SJCRH30 (cell line): ENCODE measurements around the gene EPHA1. TPM values are rescaled to one million over a fixed set of nuclear protein-coding genes. Genes with fewer than 3 reads are reported as not detected.

Source experiments
- DNase-seq, 2 experiments: peaks; one replicate each; pipeline ENCODE4 v3.0.0-alpha.2; 2015 to 2020
- H3K27ac ChIP-seq: fragments of 250-450 bp; sonication (Bioruptor Pico); 2 replicates; pipeline ENCODE4 v1.5.1; 2020; ENCODE audit warnings: mild to moderate bottlenecking, moderate library complexity
- H3K27me3 ChIP-seq: fragments of 250-450 bp; sonication (Bioruptor Pico); 2 replicates; pipeline ENCODE4 v1.5.1; 2020; ENCODE audit warnings: mild to moderate bottlenecking, moderate library complexity
- H3K36me3 ChIP-seq: fragments of 250-450 bp; sonication (Bioruptor Pico); 2 replicates; pipeline ENCODE4 v1.5.1; 2020; ENCODE audit warnings: mild to moderate bottlenecking, moderate library complexity
- H3K4me1 ChIP-seq: fragments of 250-450 bp; sonication (Bioruptor Pico); 2 replicates; pipeline ENCODE4 v1.5.1; 2020; ENCODE audit warnings: mild to moderate bottlenecking, moderate library complexity
- H3K4me3 ChIP-seq: fragments of 250-450 bp; sonication (Bioruptor Pico); 2 replicates; pipeline ENCODE4 v1.5.1; 2020; ENCODE audit warnings: mild to moderate bottlenecking, moderate library complexity
- H3K9me3 ChIP-seq: fragments of 250-450 bp; sonication (Bioruptor Pico); replicated peaks from 2 replicates; pipeline ENCODE4 v1.5.1; 2020; ENCODE audit warnings: mild to moderate bottlenecking, moderate library complexity
- total RNA-seq: library from RNA; depleted of rRNA; stranded (reverse); fragments of >200 nt; shearing (Covaris generic); gene quantifications from 2 replicates; pipeline ENCODE4 v1.2.3, GENCODE V29; 2014; rRNA removed

EPHA1 gene
- 0.32 and 1.0 TPM in 2 replicates for total RNA-seq

GRCh38 chr7:143408686-143409561 is at the start of gene EPHA1:
Gene EPHA1, minus strand, starts transcription at chr7:143408856. Its CDS starts 51 bp downstream, at chr7:143408805.
- no peak for DNase-seq
- peaks cover 3% of the 10 kb centered on the region for H3K27me3 ChIP-seq
- no peaks in the 10 kb centered on the region for H3K9me3 ChIP-seq
- no peak within 1 kb of the TSS for H3K4me3 ChIP-seq
- no peak within 1 kb of the TSS for H3K27ac ChIP-seq
- no peaks in the 10 kb centered on the region for H3K36me3 ChIP-seq
- peaks cover 4% of the 10 kb centered on the region for H3K4me1 ChIP-seq

GRCh38 chr7:143458263-143458662 is 49.6 kb upstream of the EPHA1 start:
- Histone ChIP-seq H3K27me3 (no peaks in the 10 kb centered on the region), H3K4me1 (no peaks in the 10 kb centered on the region), H3K27ac (no peak overlapping the region), H3K36me3 (no peaks in the 10 kb centered on the region; the same call in 1 of the 2 replicates), H3K4me3 (no peak overlapping the region), H3K9me3 (no peaks in the 10 kb centered on the region)
- DNase-seq = no peak

GRCh38 chr7:143456992-143457793 is 48.5 kb upstream of the EPHA1 start:
- H3K9me3 ChIP-seq = no peaks in the 10 kb centered on the region
- H3K27ac ChIP-seq = no peak overlapping the region
- no peak for DNase-seq
- no peaks in the 10 kb centered on the region for H3K27me3 ChIP-seq
- H3K4me3 ChIP-seq = no peak overlapping the region
- no peaks in the 10 kb centered on the region; the same call in 1 of the 2 replicates for H3K36me3 ChIP-seq
- no peaks in the 10 kb centered on the region for H3K4me1 ChIP-seq

GRCh38 chr7:143455942-143456341 is 47.3 kb upstream of the EPHA1 start:
- DNase-seq = no peak
- Histone ChIP-seq H3K4me3 (no peak overlapping the region), H3K27me3 (no peaks in the 10 kb centered on the region), H3K9me3 (no peaks in the 10 kb centered on the region), H3K36me3 (no peaks in the 10 kb centered on the region; the same call in 1 of the 2 replicates), H3K4me1 (no peaks in the 10 kb centered on the region), H3K27ac (no peak overlapping the region)

- no peaks in the 10 kb centered on the region for H3K4me1 ChIP-seq
- no peaks in the 10 kb centered on the region; the same call in 1 of the 2 replicates for H3K36me3 ChIP-seq
- H3K9me3 ChIP-seq = no peaks in the 10 kb centered on the region
- H3K27me3 ChIP-seq = no peaks in the 10 kb centered on the region
- DNase-seq = no peak
- no peak overlapping the region for H3K27ac ChIP-seq
- H3K4me3 ChIP-seq = no peak overlapping the region
These were observed 46.8 kb upstream of the EPHA1 start for GRCh38 chr7:143455491-143455890.

GRCh38 chr7:143454091-143454680 is 45.5 kb upstream of the EPHA1 start:
- H3K4me3 ChIP-seq = no peak overlapping the region
- peaks cover 5% of the 10 kb centered on the region; the same call in 1 of the 2 replicates for H3K27me3 ChIP-seq
- H3K4me1 ChIP-seq = no peaks in the 10 kb centered on the region
- no peaks in the 10 kb centered on the region for H3K9me3 ChIP-seq
- DNase-seq = no peak
- no peak overlapping the region for H3K27ac ChIP-seq
- no peaks in the 10 kb centered on the region for H3K36me3 ChIP-seq

GRCh38 chr7:143452495-143452894 is 43.8 kb upstream of the EPHA1 start:
- DNase-seq = no peak
- no peaks in the 10 kb centered on the region for H3K9me3 ChIP-seq
- no peaks in the 10 kb centered on the region for H3K4me1 ChIP-seq
- H3K27me3 ChIP-seq = peaks cover 12% of the 10 kb centered on the region; the same call in 1 of the 2 replicates
- no peak overlapping the region for H3K4me3 ChIP-seq
- H3K36me3 ChIP-seq = no peaks in the 10 kb centered on the region
- H3K27ac ChIP-seq = no peak overlapping the region

GRCh38 chr7:143451746-143452145 is 43.1 kb upstream of the EPHA1 start:
- Histone ChIP-seq H3K36me3 (no peaks in the 10 kb centered on the region), H3K9me3 (no peaks in the 10 kb centered on the region), H3K4me1 (no peaks in the 10 kb centered on the region), H3K27ac (no peak overlapping the region), H3K4me3 (no peak overlapping the region), H3K27me3 (peaks cover 12% of the 10 kb centered on the region; the same call in 1 of the 2 replicates)
- no peak for DNase-seq

GRCh38 chr7:143451122-143451521 is 42.5 kb upstream of the EPHA1 start:
- Histone ChIP-seq H3K4me3 (no peak overlapping the region), H3K4me1 (no peaks in the 10 kb centered on the region), H3K27me3 (peaks cover 12% of the 10 kb centered on the region; the same call in 1 of the 2 replicates), H3K9me3 (no peaks in the 10 kb centered on the region), H3K27ac (no peak overlapping the region), H3K36me3 (no peaks in the 10 kb centered on the region)
- DNase-seq = no peak

GRCh38 chr7:143449793-143450192 is 41.1 kb upstream of the EPHA1 start:
- H3K4me1 ChIP-seq = no peaks in the 10 kb centered on the region
- H3K4me3 ChIP-seq = no peak overlapping the region
- DNase-seq = no peak
- no peaks in the 10 kb centered on the region for H3K36me3 ChIP-seq
- peaks cover 20% of the 10 kb centered on the region; the same call in 1 of the 2 replicates for H3K27me3 ChIP-seq
- H3K27ac ChIP-seq = no peak overlapping the region
- H3K9me3 ChIP-seq = no peaks in the 10 kb centered on the region

GRCh38 chr7:143448429-143448828 is 39.8 kb upstream of the EPHA1 start:
- H3K27me3 ChIP-seq = peaks cover 23% of the 10 kb centered on the region; the same call in 1 of the 2 replicates

GRCh38 chr7:143447466-143447865 is 38.8 kb upstream of the EPHA1 start:
- Histone ChIP-seq H3K4me3 (no peak overlapping the region), H3K4me1 (no peaks in the 10 kb centered on the region), H3K27me3 (peaks cover 23% of the 10 kb centered on the region; the same call in 1 of the 2 replicates), H3K36me3 (no peaks in the 10 kb centered on the region), H3K9me3 (no peaks in the 10 kb centered on the region), H3K27ac (no peak overlapping the region)
- DNase-seq = no peak

More at GRCh38 chr7:143448429-143448828, 39.8 kb upstream of the EPHA1 start:
- DNase-seq = no peak
- no peak overlapping the region for H3K4me3 ChIP-seq
- H3K27ac ChIP-seq = no peak overlapping the region
- H3K4me1 ChIP-seq = no peaks in the 10 kb centered on the region
- no peaks in the 10 kb centered on the region for H3K9me3 ChIP-seq
- H3K36me3 ChIP-seq = no peaks in the 10 kb centered on the region

GRCh38 chr7:143444785-143445184 is 36.1 kb upstream of the EPHA1 start:
- Histone ChIP-seq H3K4me1 (no peaks in the 10 kb centered on the region), H3K27me3 (peaks cover 29% of the 10 kb centered on the region; the same call in 1 of the 2 replicates), H3K4me3 (no peak overlapping the region), H3K9me3 (no peaks in the 10 kb centered on the region), H3K27ac (no peak overlapping the region), H3K36me3 (no peaks in the 10 kb centered on the region)
- no peak for DNase-seq

GRCh38 chr7:143444063-143444782 is 35.6 kb upstream of the EPHA1 start:
- no peak for DNase-seq
- H3K4me1 ChIP-seq = no peaks in the 10 kb centered on the region
- no peaks in the 10 kb centered on the region for H3K36me3 ChIP-seq
- peaks cover 24% of the 10 kb centered on the region; the same call in 1 of the 2 replicates for H3K27me3 ChIP-seq
- no peak overlapping the region for H3K4me3 ChIP-seq
- no peak overlapping the region for H3K27ac ChIP-seq
- no peaks in the 10 kb centered on the region for H3K9me3 ChIP-seq
